GM12878 (cell line): ENCODE data around the gene RAB40B. TPM values are rescaled to one million over a fixed set of nuclear protein-coding genes. Genes with fewer than 3 reads are reported as not detected.

Experiments
- ATF3 ChIP-seq: IDR thresholded peaks from 2 replicates; pipeline ENCODE4 v1.6.1; 2011; ENCODE audit warnings: low read depth, mild to moderate bottlenecking, low read length, moderate library complexity, borderline replicate concordance; ENCODE audit errors: extremely low read depth
- BHLHE40 ChIP-seq, 2 experiments: fragments of 450-650 bp in 1 of 2; IDR thresholded peaks; 2 replicates each; pipeline ENCODE4 v1.6.1; 2011 to 2017; ENCODE audit warnings: low read depth in 2 of 2, borderline replicate concordance in 1 of 2, improper control_type of control experiment in 1 of 2, low read length in 1 of 2, mild to moderate bottlenecking in 1 of 2
- CBX3 ChIP-seq: fragments of 200-600 bp; sonication (generic); IDR thresholded peaks from 2 replicates; pipeline ENCODE4 v1.6.1; 2016; ENCODE audit warnings: low read depth, borderline replicate concordance
- CUX1 ChIP-seq: IDR thresholded peaks from 2 replicates; pipeline ENCODE4 v1.6.1; 2012; ENCODE audit warnings: improper control_type of control experiment, low read depth, low read length; ENCODE audit not compliant: insufficient replicate concordance
- DPF2 ChIP-seq: fragments of 450-650 bp; IDR thresholded peaks from 2 replicates; pipeline ENCODE4 v1.6.1; 2017; ENCODE audit warnings: mild to moderate bottlenecking
- ELK1 ChIP-seq: IDR thresholded peaks from 2 replicates; pipeline ENCODE4 v1.6.1; 2012; ENCODE audit warnings: low read depth, low read length, improper control_type of control experiment
- EP300 ChIP-seq, 2 experiments: fragments of 150-350 bp in 1 of 2; IDR thresholded peaks; 2 replicates each; pipeline ENCODE4 v1.6.1; 2011 to 2012; ENCODE audit warnings: low read depth in 2 of 2, low read length in 2 of 2, borderline replicate concordance in 1 of 2, improper control_type of control experiment in 1 of 2, inconsistent platforms in 1 of 2; ENCODE audit not compliant: control insufficient read depth in 1 of 2
- HDGF ChIP-seq: fragments of 450-650 bp; IDR thresholded peaks from 2 replicates; pipeline ENCODE4 v1.6.1; 2016; ENCODE audit warnings: antibody characterized with exemption
- HSF1 ChIP-seq: fragments of 150-350 bp; IDR thresholded peaks from 2 replicates; pipeline ENCODE4 v1.6.1; 2014; ENCODE audit warnings: mild to moderate bottlenecking, low read depth, low read length
- IKZF1 ChIP-seq: fragments of 450-650 bp; conservative IDR thresholded peaks from 2 replicates; pipeline ENCODE4 v1.6.1; 2017; ENCODE audit warnings: antibody characterized with exemption, mild to moderate bottlenecking
- IKZF2 ChIP-seq, 2 experiments: fragments of 450-650 bp; IDR thresholded peaks; 2 replicates each; pipeline ENCODE4 v1.6.1; 2017; ENCODE audit warnings: mild to moderate bottlenecking in 2 of 2, moderate library complexity in 2 of 2
- JUND ChIP-seq: IDR thresholded peaks from 2 replicates; pipeline ENCODE4 v1.6.1; 2012; ENCODE audit warnings: low read depth, mild to moderate bottlenecking, low read length, improper control_type of control experiment, moderate library complexity
- MXI1 ChIP-seq: fragments of 150-350 bp; IDR thresholded peaks from 2 replicates; pipeline ENCODE4 v1.6.1; 2011; ENCODE audit warnings: low read depth, mild to moderate bottlenecking, inconsistent platforms, low read length, improper control_type of control experiment
- PAX5 ChIP-seq: IDR thresholded peaks from 2 replicates; pipeline ENCODE4 v1.6.1; 2011; ENCODE audit warnings: low read depth, low read length, borderline replicate concordance
- PKNOX1 ChIP-seq: fragments of 450-650 bp; IDR thresholded peaks from 2 replicates; pipeline ENCODE4 v1.6.1; 2016; ENCODE audit warnings: mild to moderate bottlenecking
- RCOR1 ChIP-seq: conservative IDR thresholded peaks from 2 replicates; pipeline ENCODE4 v1.6.1; 2012; ENCODE audit warnings: low read depth, low read length, improper control_type of control experiment
- SIN3A ChIP-seq: IDR thresholded peaks from 2 replicates; pipeline ENCODE4 v1.6.1; 2012; ENCODE audit warnings: low read depth, low read length, improper control_type of control experiment
- SPI1 ChIP-seq: IDR thresholded peaks from 2 replicates; pipeline ENCODE4 v1.6.1; 2011; ENCODE audit warnings: low read depth, mild to moderate bottlenecking, low read length, moderate library complexity, borderline replicate concordance; ENCODE audit not compliant: insufficient read depth
- STAT3 ChIP-seq: IDR thresholded peaks from 2 replicates; pipeline ENCODE4 v1.6.1; 2011; ENCODE audit warnings: low read depth, low read length, improper control_type of control experiment
- TCF3 ChIP-seq: IDR thresholded peaks from 2 replicates; pipeline ENCODE4 v1.6.1; 2012; ENCODE audit warnings: low read depth, mild to moderate bottlenecking, low read length, borderline replicate concordance; ENCODE audit not compliant: insufficient read depth
- polyA plus RNA-seq, 11 experiments: library from polyadenylated mRNA; depleted of rRNA in 4 of 11; unstranded in 6 of 11; stranded (reverse) in 5 of 11; fragments of >200 nt; fragmentation: Nextera tagmentation in 4 of 11; fragmentation: Illumina TruSeq in 1 of 11; extraction: Ambion mirVana in 4 of 11; extraction: Trizol in 1 of 11; gene quantifications; 1 replicate in 1 of 11; 2 replicates in 10 of 11; pipeline versions ENCODE4 v1.2.1 to v1.2.3, GENCODE V29; 2011 to 2016; ENCODE audit warnings: inconsistent platforms in 2 of 11, missing spikeins in 2 of 11, low read depth in 1 of 11
- total RNA-seq, 4 experiments: library from RNA; depleted of rRNA in 3 of 4; stranded (reverse); fragments of >200 nt in 3 of 4; fragmentation: Illumina TruSeq in 1 of 4; extraction: Trizol in 1 of 4; gene quantifications; 2 replicates each; pipeline versions ENCODE4 v1.2.1 to v1.2.3, GENCODE V29; 2013 to 2021

RAB40B gene
- total and polyA plus RNA-seq, 10 of the 15 experiments (the other 5 are each of a cell fraction or from before 2014, with no cell fraction given) = 0.06 to 2.8 (median 1.4) TPM

- TF ChIP-seq IKZF1 (no peak), JUND (no peak), ATF3 (no peak), SIN3A (no peak), HDGF (no peak), DPF2 (no peak), EP300 (IDR thresholded peaks at IDR 0.05; ENCODE audit: borderline replicate concordance in 1 of 2, control insufficient read depth in 1 of 2, low read depth in 2 of 2, low read length in 2 of 2) (no peak), CUX1 (no peak), MXI1 (peak; percentile 49; the same call in 1 of the 2 replicates), BHLHE40 (IDR thresholded peaks at IDR 0.05; ENCODE audit: borderline replicate concordance in 1 of 2, low read depth in 2 of 2, low read length in 1 of 2) (peak; percentile 80 to 93), PKNOX1 (no peak; the same call in 1 of the 2 replicates), HSF1 (no peak), TCF3 (no peak), CBX3 (no peak), RCOR1 (no peak), STAT3 (no peak), SPI1 (no peak), PAX5 (no peak), IKZF2 (IDR thresholded peaks at IDR 0.05) (no peak), ELK1 (no peak)
Observed at GRCh38 chr17:82716203-82717010, 17.9 kb upstream of the RAB40B start, which contains the start of gene FN3KRP (continued).
